Loucy (cell line): Measurements from ENCODE around the gene PPFIA1.

Source experiments
- H2AFZ ChIP-seq: fragments of 200-600 bp; sonication (generic); 2 replicates; pipeline ENCODE4 v1.6.0; 2016; ENCODE audit warnings: antibody characterized with exemption, mild to moderate bottlenecking, low read length, moderate library complexity
- H3F3A ChIP-seq: fragments of 200-600 bp; 2 replicates; pipeline ENCODE4 v1.6.0; 2016; ENCODE audit warnings: antibody characterized with exemption, low read depth, mild to moderate bottlenecking
- H3K27me3 ChIP-seq: fragments of 200-600 bp; sonication (generic); 2 replicates; pipeline ENCODE4 v1.6.1; 2014; ENCODE audit warnings: low read length, mild to moderate bottlenecking; ENCODE audit not compliant: insufficient read depth, poor library complexity, severe bottlenecking
- H3K36me3 ChIP-seq: fragments of 200-600 bp; sonication (generic); 2 replicates; pipeline ENCODE4 v1.6.1; 2016; ENCODE audit warnings: low read length; ENCODE audit not compliant: insufficient read depth
- H3K4me1 ChIP-seq: fragments of 200-600 bp; sonication (generic); 2 replicates; pipeline ENCODE4 v1.5.1; 2014; ENCODE audit warnings: low read length, mild to moderate bottlenecking; ENCODE audit not compliant: insufficient read depth, poor library complexity, severe bottlenecking
- H3K4me2 ChIP-seq: fragments of 200-600 bp; sonication (generic); 2 replicates; pipeline ENCODE4 v1.6.0; 2014; ENCODE audit warnings: antibody characterized with exemption, low read length, low read depth, mild to moderate bottlenecking; ENCODE audit not compliant: poor library complexity, severe bottlenecking
- H3K4me3 ChIP-seq: fragments of 200-600 bp; sonication (generic); 2 replicates; pipeline ENCODE4 v1.5.1; 2014; ENCODE audit warnings: low read length, mild to moderate bottlenecking, mixed read lengths; ENCODE audit not compliant: poor library complexity, severe bottlenecking
- H3K79me2 ChIP-seq: fragments of 200-600 bp; sonication (generic); 2 replicates; pipeline ENCODE4 v1.6.1; 2014; ENCODE audit warnings: low read length; ENCODE audit not compliant: insufficient read depth
- H3K9ac ChIP-seq: fragments of 200-600 bp; sonication (generic); 2 replicates; pipeline ENCODE4 v1.6.0; 2014; ENCODE audit warnings: mild to moderate bottlenecking, low read depth, low read length, moderate library complexity; ENCODE audit not compliant: poor library complexity, severe bottlenecking
- H3K9me2 ChIP-seq: fragments of 200-600 bp; sonication (generic); replicated peaks from 2 replicates; pipeline ENCODE4 v1.6.1; 2016; ENCODE audit warnings: low read depth, low read length, mixed read lengths
- H3K9me3 ChIP-seq: fragments of 200-600 bp; sonication (generic); 2 replicates; pipeline ENCODE4 v1.6.1; 2014; ENCODE audit warnings: mild to moderate bottlenecking, antibody characterized with exemption, low read length, low read depth; ENCODE audit not compliant: insufficient read depth
- H4K20me1 ChIP-seq: fragments of 200-600 bp; sonication (generic); 2 replicates; pipeline ENCODE4 v1.6.0; 2014; ENCODE audit warnings: antibody characterized with exemption, low read length, mild to moderate bottlenecking; ENCODE audit not compliant: insufficient read depth, poor library complexity, severe bottlenecking
- EZH2phosphoT487 ChIP-seq: fragments of 200-600 bp; IDR thresholded peaks from 2 replicates; pipeline ENCODE4 v1.6.1; 2018; ENCODE audit warnings: antibody characterized with exemption, mild to moderate bottlenecking, moderate library complexity, borderline replicate concordance
- TF ChIP-seq, protein P1 (sequence below): fragments of 200-600 bp; sonication (generic); conservative IDR thresholded peaks from 2 replicates; pipeline ENCODE4 v1.5.1; 2014; ENCODE audit warnings: mild to moderate bottlenecking, antibody characterized with exemption, low read length

The PPFIA1 gene

DNA sequence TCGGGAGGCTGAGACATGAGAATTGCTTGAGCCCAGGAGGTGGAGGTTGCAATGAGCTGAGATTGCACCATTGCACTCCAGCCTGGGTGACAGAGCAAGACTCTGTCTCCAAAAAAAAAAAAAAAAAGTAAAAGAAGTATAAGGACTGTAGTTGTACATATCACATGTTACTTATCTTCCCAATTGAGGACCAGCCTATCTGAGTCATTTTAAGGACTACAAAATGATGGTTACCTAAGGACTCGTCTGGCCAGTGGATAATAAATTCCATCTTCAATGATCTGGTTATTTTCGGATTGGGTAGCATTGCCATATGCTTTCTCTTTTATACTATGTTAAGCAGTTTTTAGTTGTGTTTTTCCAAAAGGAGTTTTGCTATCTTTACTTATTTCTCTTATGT lies 55.3 kb downstream of the PPFIA1 start:
- H3K27me3 ChIP-seq, result no peaks in the 10 kb centered on the region
- H3K4me1 ChIP-seq, result no peaks in the 10 kb centered on the region
- H3K9ac ChIP-seq, result no peak overlapping the region
- H3K9me3 ChIP-seq, result no peaks in the 10 kb centered on the region
- H4K20me1 ChIP-seq, result no peaks in the 10 kb centered on the region
- TF ChIP-seq, protein P1, sequence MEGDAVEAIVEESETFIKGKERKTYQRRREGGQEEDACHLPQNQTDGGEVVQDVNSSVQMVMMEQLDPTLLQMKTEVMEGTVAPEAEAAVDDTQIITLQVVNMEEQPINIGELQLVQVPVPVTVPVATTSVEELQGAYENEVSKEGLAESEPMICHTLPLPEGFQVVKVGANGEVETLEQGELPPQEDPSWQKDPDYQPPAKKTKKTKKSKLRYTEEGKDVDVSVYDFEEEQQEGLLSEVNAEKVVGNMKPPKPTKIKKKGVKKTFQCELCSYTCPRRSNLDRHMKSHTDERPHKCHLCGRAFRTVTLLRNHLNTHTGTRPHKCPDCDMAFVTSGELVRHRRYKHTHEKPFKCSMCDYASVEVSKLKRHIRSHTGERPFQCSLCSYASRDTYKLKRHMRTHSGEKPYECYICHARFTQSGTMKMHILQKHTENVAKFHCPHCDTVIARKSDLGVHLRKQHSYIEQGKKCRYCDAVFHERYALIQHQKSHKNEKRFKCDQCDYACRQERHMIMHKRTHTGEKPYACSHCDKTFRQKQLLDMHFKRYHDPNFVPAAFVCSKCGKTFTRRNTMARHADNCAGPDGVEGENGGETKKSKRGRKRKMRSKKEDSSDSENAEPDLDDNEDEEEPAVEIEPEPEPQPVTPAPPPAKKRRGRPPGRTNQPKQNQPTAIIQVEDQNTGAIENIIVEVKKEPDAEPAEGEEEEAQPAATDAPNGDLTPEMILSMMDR, result no peak
- TF ChIP-seq EZH2phosphoT487, result no peak
- no peak overlapping the region for H3K4me2 ChIP-seq
- H3K36me3 ChIP-seq, result peaks cover 76% of the 10 kb centered on the region
- no peak overlapping the region for H3K4me3 ChIP-seq
- H2AFZ ChIP-seq, result no peak overlapping the region
- H3K79me2 ChIP-seq, result no peaks in the 10 kb centered on the region
- no peaks in the 10 kb centered on the region for H3K9me2 ChIP-seq
- no peaks in the 10 kb centered on the region for H3F3A ChIP-seq

DNA sequence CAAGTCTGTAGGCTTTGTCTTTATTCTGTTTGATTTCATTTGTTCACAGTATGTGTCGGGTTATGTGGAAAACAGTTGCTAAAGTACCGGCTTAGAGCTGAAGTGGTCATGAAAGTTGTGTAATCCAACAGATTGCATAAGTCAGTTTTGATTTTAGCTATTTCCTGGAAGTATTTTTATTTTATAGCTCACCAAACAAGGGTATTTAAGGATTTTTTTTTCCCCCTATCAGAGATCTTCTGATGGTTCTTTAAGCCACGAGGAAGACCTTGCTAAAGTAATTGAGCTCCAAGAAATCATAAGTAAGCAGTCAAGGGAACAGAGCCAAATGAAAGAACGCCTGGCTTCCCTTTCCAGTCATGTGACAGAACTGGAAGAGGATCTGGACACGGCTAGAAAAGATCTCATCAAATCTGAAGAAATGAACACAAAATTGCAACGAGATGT lies 55.9 kb downstream of the PPFIA1 start:
- Histone ChIP-seq H4K20me1 (no peaks in the 10 kb centered on the region), H3K9me2 (no peaks in the 10 kb centered on the region), H3K27me3 (no peaks in the 10 kb centered on the region), H2AFZ (no peak overlapping the region), H3F3A (no peaks in the 10 kb centered on the region), H3K4me1 (no peaks in the 10 kb centered on the region), H3K9ac (no peak overlapping the region), H3K4me3 (no peak overlapping the region), H3K4me2 (no peak overlapping the region), H3K9me3 (no peaks in the 10 kb centered on the region), H3K79me2 (no peaks in the 10 kb centered on the region), H3K36me3 (peaks cover 75% of the 10 kb centered on the region)
- TF ChIP-seq, protein P1, result no peak
- TF ChIP-seq EZH2phosphoT487, result no peak

DNA sequence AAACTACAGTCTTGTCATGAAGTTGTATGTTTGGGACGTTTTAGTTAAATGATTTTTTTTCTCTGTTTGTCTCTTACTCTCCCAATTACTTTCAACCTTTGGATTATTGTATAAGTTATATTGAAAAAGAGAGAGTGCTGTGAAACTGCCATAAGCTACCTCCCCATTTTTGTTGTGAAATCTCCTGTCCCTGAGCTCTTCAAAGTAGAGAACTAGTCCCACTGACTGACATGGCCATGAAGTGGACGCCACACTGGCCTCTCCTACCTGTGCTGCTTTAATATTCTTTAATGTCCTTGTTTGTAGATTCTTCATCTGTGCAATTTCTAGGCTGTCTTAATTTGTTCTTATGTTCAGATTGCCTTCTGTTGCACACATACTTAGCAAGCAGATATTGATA lies 56.3 kb downstream of the PPFIA1 start:
- no peaks in the 10 kb centered on the region for H3K27me3 ChIP-seq
- TF ChIP-seq, protein P1, result no peak
- H3K4me1 ChIP-seq, result no peaks in the 10 kb centered on the region
- no peaks in the 10 kb centered on the region for H3K9me3 ChIP-seq
- no peak overlapping the region for H3K4me2 ChIP-seq
- H4K20me1 ChIP-seq, result no peaks in the 10 kb centered on the region
- no peaks in the 10 kb centered on the region for H3K9me2 ChIP-seq
- H2AFZ ChIP-seq, result no peak overlapping the region
- H3K9ac ChIP-seq, result no peak overlapping the region
- H3K36me3 ChIP-seq, result peaks cover 76% of the 10 kb centered on the region
- H3K79me2 ChIP-seq, result no peaks in the 10 kb centered on the region
- H3F3A ChIP-seq, result no peaks in the 10 kb centered on the region
- no peak overlapping the region for H3K4me3 ChIP-seq
